HCT116 (cell line): Measurements from ENCODE around the gene SPACA4. TPM values are rescaled to one million over a fixed set of nuclear protein-coding genes. Genes with fewer than 3 reads are reported as not detected.

Experiments used
- ATAC-seq: fragments of 200-7000 bp; cut with Tn5 transposase; 2 replicates; pipeline ENCODE4 v1.9.1; 2020; ENCODE audit warnings: mild to moderate bottlenecking, moderate library complexity
- BruUV-seq: library from RNA; stranded (reverse); fragments of 400-500 nt; replicated peaks from 2 replicates; lab custom pipeline; 2021; lab: Mats Ljungman, UMichigan
- CTCF ChIA-PET: fragments of 300-600 bp; sonication (Branson Sonifier 250); formaldehyde crosslinking; loops from one replicate; lab custom pipeline; 2021; ENCODE audit warnings: antibody characterized with exemption; lab: Charles Lee
- POLR2A ChIA-PET: fragments of 300-600, 350-600 bp; sonication (Branson Sonifier 250); formaldehyde crosslinking; loops from one replicate; lab custom pipeline; 2021; ENCODE audit warnings: antibody characterized with exemption; lab: Charles Lee
- RAD21 ChIA-PET, 2 experiments: fragments of 300-600 bp; sonication (Branson Sonifier 250); formaldehyde crosslinking; loops; one replicate each; lab custom pipeline; 2023; ENCODE audit warnings: low total read pairs in 2 of 2; ENCODE audit not compliant: uncharacterized antibody in 2 of 2, unreplicated experiment in 2 of 2, low non-redundant PET in 1 of 2; lab: Charles Lee
- DNase-seq: peaks from one replicate; pipeline ENCODE4 v3.0.0-alpha.2; 2010; ENCODE audit warnings: low read depth, low spot score
- H2AFZ ChIP-seq: fragments of 200-600 bp; shearing (Covaris generic), sonication (generic); 2 replicates; pipeline ENCODE4 v1.6.1; 2017; ENCODE audit warnings: low read depth, mixed run types, mixed read lengths, antibody characterized with exemption, low read length; ENCODE audit not compliant: poor library complexity, severe bottlenecking
- H3K27ac ChIP-seq: 2 replicates; pipeline ENCODE4 v1.5.1; 2012; ENCODE audit warnings: low read depth, low read length
- H3K27me3 ChIP-seq: fragments of 200-600 bp; sonication (generic); 2 replicates; pipeline ENCODE4 v1.6.1; 2016; ENCODE audit warnings: mixed run types, low read length, mixed read lengths; ENCODE audit not compliant: insufficient read depth
- H3K36me3 ChIP-seq, 2 experiments: fragments of 200-500 bp in 1 of 2; fragments of 200-600 bp in 1 of 2; sonication (Bioruptor generic) in 1 of 2; sonication (generic) in 1 of 2; 2 replicates each; pipeline versions ENCODE4 v1.5.1 to v1.6.1; 2014 to 2016; ENCODE audit warnings: low read length in 2 of 2, inconsistent platforms in 1 of 2, mixed read lengths in 1 of 2, mixed run types in 1 of 2; ENCODE audit not compliant: insufficient read depth in 2 of 2, control insufficient read depth in 1 of 2
- H3K4me1 ChIP-seq, 2 experiments: fragments of 200-600 bp in 1 of 2; sonication (generic) in 1 of 2; 2 replicates each; pipeline versions ENCODE4 v1.5.1 to v1.6.1; 2012 to 2017; ENCODE audit warnings: low read length in 2 of 2, inconsistent platforms in 1 of 2, mild to moderate bottlenecking in 1 of 2, mixed read lengths in 1 of 2, mixed run types in 1 of 2, moderate library complexity in 1 of 2; ENCODE audit not compliant: insufficient read depth in 2 of 2, control insufficient read depth in 1 of 2
- H3K4me2 ChIP-seq: fragments of 200-600 bp; sonication (generic); 2 replicates; pipeline ENCODE4 v1.6.1; 2017; ENCODE audit warnings: mixed run types, low read length, mixed read lengths
- H3K4me3 ChIP-seq, 2 experiments: fragments of 200-600 bp in 1 of 2; sonication (generic) in 1 of 2; replicated peaks in 1 of 2; 2 replicates each; pipeline ENCODE4 v1.5.1; 2011 to 2016; ENCODE audit warnings: low read length in 2 of 2, control low read depth in 1 of 2, low read depth in 1 of 2, mild to moderate bottlenecking in 1 of 2, mixed read lengths in 1 of 2, mixed run types in 1 of 2
- H3K79me2 ChIP-seq: fragments of 200-600 bp; sonication (generic); 2 replicates; pipeline ENCODE4 v1.6.1; 2017; ENCODE audit warnings: mild to moderate bottlenecking, mixed run types, low read length, moderate library complexity, mixed read lengths; ENCODE audit not compliant: insufficient read depth
- H3K9ac ChIP-seq: fragments of 200-600 bp; sonication (generic); 2 replicates; pipeline ENCODE4 v1.6.1; 2016; ENCODE audit warnings: low read length, mixed read lengths
- H3K9me2 ChIP-seq: fragments of 200-600 bp; sonication (generic), shearing (Covaris generic); 2 replicates; pipeline ENCODE4 v1.6.1; 2017; ENCODE audit warnings: mixed run types, mild to moderate bottlenecking, moderate library complexity; ENCODE audit not compliant: insufficient read depth
- H3K9me3 ChIP-seq, 2 experiments: fragments of 200-500 bp in 1 of 2; fragments of 200-600 bp in 1 of 2; sonication (Bioruptor generic) in 1 of 2; sonication (generic) in 1 of 2; 2 replicates each; pipeline ENCODE4 v1.6.1; 2014 to 2017; ENCODE audit warnings: low read length in 2 of 2, mixed read lengths in 2 of 2, inconsistent platforms in 1 of 2, low read depth in 1 of 2, mild to moderate bottlenecking in 1 of 2, mixed run types in 1 of 2, moderate library complexity in 1 of 2; ENCODE audit not compliant: control insufficient read depth in 1 of 2, insufficient read depth in 1 of 2
- H4K20me1 ChIP-seq: fragments of 200-600 bp; sonication (generic), shearing (Covaris generic); 2 replicates; pipeline ENCODE4 v1.6.1; 2017; ENCODE audit warnings: mixed run types, mild to moderate bottlenecking, moderate library complexity; ENCODE audit not compliant: insufficient read depth
- CBX3 ChIP-seq: IDR thresholded peaks from 2 replicates; pipeline ENCODE4 v1.6.1; 2012; ENCODE audit warnings: low read depth
- CTCF ChIP-seq, 3 experiments: fragments of 200-600 bp in 1 of 3; sonication (generic) in 1 of 3; IDR thresholded peaks in 2 of 3; conservative IDR thresholded peaks in 1 of 3; 2 replicates each; pipeline ENCODE4 v1.5.1; 2012 to 2017; ENCODE audit warnings: low read depth in 2 of 3, low read length in 2 of 3, antibody characterized with exemption in 1 of 3, borderline replicate concordance in 1 of 3, control low read depth in 1 of 3, mild to moderate bottlenecking in 1 of 3, mixed read lengths in 1 of 3, mixed run types in 1 of 3, moderate library complexity in 1 of 3; ENCODE audit not compliant: insufficient read depth in 1 of 3
- EGR1 ChIP-seq: IDR thresholded peaks from 2 replicates; pipeline ENCODE4 v1.6.1; 2012; ENCODE audit warnings: low read depth
- JUND ChIP-seq: IDR thresholded peaks from 2 replicates; pipeline ENCODE4 v1.6.1; 2012
- MAX ChIP-seq: IDR thresholded peaks from 2 replicates; pipeline ENCODE4 v1.6.1; 2012
- POLR2A ChIP-seq: IDR thresholded peaks from 2 replicates; pipeline ENCODE4 v1.7.0; 2011; ENCODE audit warnings: borderline replicate concordance; ENCODE audit not compliant: insufficient read depth, insufficient read length; ENCODE audit errors: extremely low read depth
- RAD21 ChIP-seq: IDR thresholded peaks from 2 replicates; pipeline ENCODE4 v1.6.1; 2012; ENCODE audit warnings: low read depth, mild to moderate bottlenecking
- SRF ChIP-seq: IDR thresholded peaks from 2 replicates; pipeline ENCODE4 v1.6.1; 2012; ENCODE audit warnings: low read depth
- YY1 ChIP-seq: IDR thresholded peaks from 2 replicates; pipeline ENCODE4 v1.6.1; 2011; ENCODE audit warnings: low read length, low read depth, moderate library complexity, mild to moderate bottlenecking; ENCODE audit not compliant: insufficient replicate concordance; ENCODE audit errors: extremely low read depth
- ZBTB33 ChIP-seq: IDR thresholded peaks from 2 replicates; pipeline ENCODE4 v1.6.1; 2011; ENCODE audit warnings: mild to moderate bottlenecking, low read length, moderate library complexity; ENCODE audit not compliant: insufficient replicate concordance; ENCODE audit errors: extremely low read depth
- intact Hi-C: fragments of 100-400 bp; cut with micrococcal nuclease; formaldehyde crosslinking; loops from 2 replicates; pipeline ENCODE4 v1.10.0; 2022
- total RNA-seq: library from RNA; stranded (reverse); gene quantifications from one replicate; pipeline ENCODE4 v1.2.1, GENCODE V29; 2021; ENCODE audit not compliant: unreplicated experiment
- TF ChIP-seq, protein P1 (sequence below): IDR thresholded peaks from 2 replicates; pipeline ENCODE4 v1.6.1; 2012; ENCODE audit warnings: low read depth

SPACA4 gene
- total RNA-seq, 1 experiment from 2014 or later: not detected

DNA sequence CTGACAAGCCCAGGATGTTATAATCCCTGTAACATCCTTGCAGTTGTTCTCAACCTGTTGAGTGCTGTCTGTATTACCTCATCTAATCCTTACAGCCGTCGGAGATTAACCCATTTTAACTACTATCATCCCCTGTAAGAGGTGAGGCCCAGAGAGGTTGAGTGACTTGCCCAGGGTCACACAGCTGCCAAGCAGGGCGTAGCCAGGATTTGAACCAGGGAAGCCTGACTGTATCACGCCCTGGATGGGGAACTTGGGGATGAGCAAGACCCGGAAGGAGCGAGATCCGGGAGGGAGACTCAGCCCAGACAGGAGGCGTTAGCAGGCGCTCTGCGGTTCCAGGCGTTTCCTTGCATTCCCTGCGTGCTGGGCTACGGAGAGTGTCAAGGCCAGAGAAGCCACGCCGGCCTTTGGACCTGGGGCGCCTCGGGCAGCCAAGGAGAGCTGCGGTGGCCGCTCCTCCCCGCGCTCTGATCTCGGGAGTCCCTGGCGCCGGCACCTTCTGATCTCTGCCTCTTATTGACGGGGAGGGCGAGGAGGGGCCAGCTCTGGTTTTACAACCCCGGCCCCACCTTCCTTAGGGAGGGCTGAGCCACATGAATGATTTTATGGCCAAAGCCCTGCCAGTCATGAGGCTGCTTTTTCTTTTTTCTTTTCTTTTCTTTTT lies 48.4 kb upstream of the SPACA4 start (continued):
- TF ChIP-seq ZBTB33: no peak
- TF ChIP-seq POLR2A: no peak
- no peak for TF ChIP-seq EGR1
- peak; percentile 89 for TF ChIP-seq CBX3
- peak; percentile 30; the same call in 1 of the 2 replicates for TF ChIP-seq JUND

DNA sequence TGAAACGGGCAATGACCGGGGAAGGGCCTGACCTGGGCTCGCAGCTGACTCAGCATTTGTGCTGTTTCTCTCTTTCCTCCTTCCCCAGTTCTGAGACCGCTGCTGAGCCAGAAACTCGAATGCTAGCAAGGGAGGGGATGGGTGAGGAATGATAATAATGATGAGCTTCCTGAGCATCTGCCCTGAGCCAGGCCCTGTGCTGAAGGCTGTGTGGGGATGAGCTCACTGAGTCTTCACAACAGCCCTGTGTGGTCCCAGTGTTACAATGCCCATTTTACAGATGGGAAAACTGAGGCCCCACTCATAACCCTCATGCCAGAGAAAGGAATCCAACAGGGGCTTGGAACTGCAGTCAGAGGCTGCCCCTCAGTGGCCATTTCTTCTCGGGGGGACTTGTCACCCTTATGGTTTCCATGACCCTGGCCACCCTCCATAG lies 46.4 kb upstream of the SPACA4 start:
- H3K79me2 ChIP-seq: no peaks in the 10 kb centered on the region
- H3K9me2 ChIP-seq: no peaks in the 10 kb centered on the region
- intact Hi-C loops: no loop called here
- H4K20me1 ChIP-seq: no peaks in the 10 kb centered on the region
- H3K27ac ChIP-seq: no peak overlapping the region
- H3K27me3 ChIP-seq: no peaks in the 10 kb centered on the region
- ChIA-PET CTCF (interaction anchor here (1.2 to 1.3 kb wide), 2 partner anchors 70 to 72 kb away, joined by 3 read pairs; no protein-coding TSS in a partner anchor), RAD21 (no interaction called here), POLR2A (interaction anchor here (1.3 kb wide), 1 partner anchor 67 kb away, joined by 4 read pairs; no protein-coding TSS in a partner anchor)
- no peak overlapping the region for H3K9ac ChIP-seq
- H3K4me1 ChIP-seq: peaks cover 42 to 66% of the 10 kb centered on the region in 2 experiments
- DNase-seq: no peak
- ATAC-seq: no peak
- H3K4me2 ChIP-seq: no peak overlapping the region
- no TSS peak for BruUV-seq
- H3K9me3 ChIP-seq: no peaks in the 10 kb centered on the region
- no peak overlapping the region for H2AFZ ChIP-seq
- TF ChIP-seq, protein P1, sequence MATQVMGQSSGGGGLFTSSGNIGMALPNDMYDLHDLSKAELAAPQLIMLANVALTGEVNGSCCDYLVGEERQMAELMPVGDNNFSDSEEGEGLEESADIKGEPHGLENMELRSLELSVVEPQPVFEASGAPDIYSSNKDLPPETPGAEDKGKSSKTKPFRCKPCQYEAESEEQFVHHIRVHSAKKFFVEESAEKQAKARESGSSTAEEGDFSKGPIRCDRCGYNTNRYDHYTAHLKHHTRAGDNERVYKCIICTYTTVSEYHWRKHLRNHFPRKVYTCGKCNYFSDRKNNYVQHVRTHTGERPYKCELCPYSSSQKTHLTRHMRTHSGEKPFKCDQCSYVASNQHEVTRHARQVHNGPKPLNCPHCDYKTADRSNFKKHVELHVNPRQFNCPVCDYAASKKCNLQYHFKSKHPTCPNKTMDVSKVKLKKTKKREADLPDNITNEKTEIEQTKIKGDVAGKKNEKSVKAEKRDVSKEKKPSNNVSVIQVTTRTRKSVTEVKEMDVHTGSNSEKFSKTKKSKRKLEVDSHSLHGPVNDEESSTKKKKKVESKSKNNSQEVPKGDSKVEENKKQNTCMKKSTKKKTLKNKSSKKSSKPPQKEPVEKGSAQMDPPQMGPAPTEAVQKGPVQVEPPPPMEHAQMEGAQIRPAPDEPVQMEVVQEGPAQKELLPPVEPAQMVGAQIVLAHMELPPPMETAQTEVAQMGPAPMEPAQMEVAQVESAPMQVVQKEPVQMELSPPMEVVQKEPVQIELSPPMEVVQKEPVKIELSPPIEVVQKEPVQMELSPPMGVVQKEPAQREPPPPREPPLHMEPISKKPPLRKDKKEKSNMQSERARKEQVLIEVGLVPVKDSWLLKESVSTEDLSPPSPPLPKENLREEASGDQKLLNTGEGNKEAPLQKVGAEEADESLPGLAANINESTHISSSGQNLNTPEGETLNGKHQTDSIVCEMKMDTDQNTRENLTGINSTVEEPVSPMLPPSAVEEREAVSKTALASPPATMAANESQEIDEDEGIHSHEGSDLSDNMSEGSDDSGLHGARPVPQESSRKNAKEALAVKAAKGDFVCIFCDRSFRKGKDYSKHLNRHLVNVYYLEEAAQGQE: no peak
- TF ChIP-seq CTCF (IDR thresholded peaks at IDR 0.05 in 2 of 3, conservative IDR thresholded peaks at IDR 0.05 in 1 of 3; ENCODE audit: borderline replicate concordance in 1 of 3, insufficient read depth in 1 of 3, low read depth in 2 of 3, low read length in 2 of 3): peak in 1 of 3 experiments; percentile 33; a peak in 3 of 6 replicates
- TF ChIP-seq RAD21: peak; percentile 69
- TF ChIP-seq SRF: no peak
- TF ChIP-seq MAX: 0 out of 2 replicates have a peak, but pooled peaks have one; percentile 25
- TF ChIP-seq CBX3: 0 out of 2 replicates have a peak, but pooled peaks have one; percentile 34
- no peak for TF ChIP-seq YY1
- no peak overlapping the region for H3K4me3 ChIP-seq
- H3K36me3 ChIP-seq: no peaks in the 10 kb centered on the region
